Measurements from ENCODE around the gene PDK3.

DNA sequence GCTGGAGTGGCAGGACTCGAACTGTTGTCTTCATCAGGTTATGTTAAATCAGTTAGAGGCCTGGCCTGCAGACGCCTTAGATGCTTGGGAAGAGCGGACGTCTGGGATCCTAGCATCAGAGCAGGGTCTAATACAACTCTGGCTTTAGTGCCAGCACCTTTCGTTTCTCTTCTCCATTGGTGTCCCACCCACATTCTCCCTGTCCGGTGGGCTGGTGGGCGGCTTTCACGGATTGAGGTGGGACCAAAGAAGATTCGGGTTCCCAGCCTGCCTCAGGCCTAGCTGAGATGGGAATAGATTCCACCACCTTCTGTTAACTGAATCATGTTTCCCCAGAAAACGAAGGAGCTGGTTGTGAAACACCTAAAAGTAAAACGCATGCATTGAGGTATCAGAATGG lies 939 bp downstream of the PDK3 start:
- TF ChIP-seq GATA3 (IDR thresholded peaks at IDR 0.05; ENCODE audit: low read depth, low read length): no peak
- TF ChIP-seq GATA2 (IDR thresholded peaks at IDR 0.05; ENCODE audit: low read depth, low read length): no peak
